ENCODE measurements around the gene LUC7L.
A peak's percentile ranks its signal among the peaks of the same experiment; 100 is the strongest.
"Not testable (repeated sequence)": the region's sequence is repeated elsewhere in the genome, so short reads cannot be mapped to it uniquely, and the experiment has no call there.

Gene LUC7L

DNA sequence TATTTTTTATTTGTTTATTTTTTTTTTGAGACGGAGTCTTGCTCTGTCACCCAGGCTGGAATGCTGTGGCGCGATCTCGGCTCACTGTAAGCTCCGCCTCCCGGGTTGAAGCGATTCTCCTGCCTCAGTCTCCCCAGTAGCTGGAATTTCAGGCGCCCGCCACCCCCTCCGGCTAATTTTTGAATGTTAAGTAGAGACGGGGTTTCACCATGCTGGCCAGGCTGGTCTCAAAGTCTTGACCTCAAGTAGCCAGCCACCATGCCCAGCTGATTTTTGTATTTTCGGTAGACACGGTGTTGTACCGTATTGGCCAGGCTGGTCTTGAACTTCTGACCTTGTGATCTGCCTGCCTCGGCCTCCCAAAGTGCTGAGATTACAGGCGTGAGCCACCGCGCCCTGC lies 1.1 kb upstream of the LUC7L start:
- DNase-seq (ENCODE audit: low read depth in 2 of 2), result not testable (repeated sequence)

DNA sequence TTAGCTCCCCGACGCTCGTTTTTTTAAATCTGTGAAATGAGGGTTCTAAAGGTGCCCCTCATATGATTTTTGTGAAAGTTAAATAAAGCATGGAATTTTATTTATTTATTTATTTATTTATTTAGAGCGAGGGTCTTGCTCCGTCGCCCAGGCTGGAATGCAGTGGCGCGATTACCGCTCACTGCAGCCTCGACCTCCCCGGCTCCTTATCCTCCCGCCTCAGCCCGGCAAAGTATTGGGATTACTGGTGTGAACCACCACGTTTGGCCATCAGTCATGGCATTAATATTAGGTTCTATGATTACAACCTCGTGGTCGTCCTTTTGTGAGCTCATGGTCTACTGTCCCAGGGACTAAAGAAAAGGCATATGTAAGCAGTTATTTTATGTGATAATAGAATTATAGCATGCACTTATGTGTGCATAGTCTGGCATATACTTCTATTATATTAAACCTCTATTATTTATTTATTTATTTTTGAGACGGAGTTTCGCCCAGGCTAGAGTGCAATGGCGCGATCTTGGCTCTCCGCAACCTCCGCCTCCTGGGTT lies 557 bp upstream of the LUC7L start:
- DNase-seq (ENCODE audit: low read depth in 2 of 2), result no peak

DNA sequence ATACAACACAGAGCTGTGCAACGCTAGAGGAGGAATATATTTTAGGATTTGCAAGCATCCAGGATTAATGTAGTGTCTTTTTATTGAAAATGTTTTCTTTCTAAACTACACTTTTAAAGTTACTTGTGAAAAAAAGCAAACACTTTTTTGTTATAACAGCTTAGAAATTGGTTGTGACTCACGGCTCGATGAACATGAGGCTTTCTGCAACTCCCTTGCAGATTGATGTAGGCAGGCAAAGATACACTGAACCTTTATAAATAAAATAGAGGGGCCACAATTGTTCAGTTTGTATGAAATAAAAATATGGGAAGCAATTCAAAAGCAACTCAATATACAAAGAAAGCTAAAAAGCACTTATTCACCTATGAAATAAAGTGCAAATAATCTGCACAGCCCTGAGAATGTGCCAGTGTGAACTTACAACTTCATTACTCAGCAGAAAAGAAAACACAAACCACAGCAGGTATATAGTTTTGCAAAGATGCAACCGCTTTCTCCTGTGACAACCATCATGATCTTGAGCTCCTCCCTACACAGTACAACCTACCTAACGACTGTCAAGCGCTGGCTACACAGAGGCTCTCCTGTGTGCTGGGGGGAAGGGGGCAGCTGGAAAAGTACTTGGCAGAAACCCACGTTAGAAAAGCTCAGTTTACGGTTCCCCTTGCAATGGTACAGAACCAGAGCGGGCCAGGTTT lies 948 bp downstream of the LUC7L start:
- no peak for DNase-seq (ENCODE audit: low read depth in 2 of 2)

DNA sequence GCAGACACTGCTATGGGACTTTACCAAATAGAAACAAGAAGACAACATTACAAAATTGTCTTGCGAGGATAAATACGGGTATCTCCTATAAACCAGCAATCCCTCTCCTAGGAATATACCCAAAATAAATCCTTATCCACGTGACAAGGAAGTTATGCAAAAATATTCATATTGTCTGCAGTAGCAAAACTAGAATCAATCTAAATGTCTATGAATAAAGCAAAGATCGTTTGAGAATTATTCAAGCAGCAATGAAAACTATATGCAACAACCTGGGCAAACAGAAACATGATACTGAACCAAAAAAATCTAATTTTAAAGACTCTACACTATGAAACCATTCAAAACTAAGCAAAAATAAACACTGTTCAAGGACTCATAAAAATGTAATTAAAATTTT lies 9.2 kb downstream of the LUC7L start:
- DNase-seq (ENCODE audit: low read depth in 2 of 2), result no peak

DNA sequence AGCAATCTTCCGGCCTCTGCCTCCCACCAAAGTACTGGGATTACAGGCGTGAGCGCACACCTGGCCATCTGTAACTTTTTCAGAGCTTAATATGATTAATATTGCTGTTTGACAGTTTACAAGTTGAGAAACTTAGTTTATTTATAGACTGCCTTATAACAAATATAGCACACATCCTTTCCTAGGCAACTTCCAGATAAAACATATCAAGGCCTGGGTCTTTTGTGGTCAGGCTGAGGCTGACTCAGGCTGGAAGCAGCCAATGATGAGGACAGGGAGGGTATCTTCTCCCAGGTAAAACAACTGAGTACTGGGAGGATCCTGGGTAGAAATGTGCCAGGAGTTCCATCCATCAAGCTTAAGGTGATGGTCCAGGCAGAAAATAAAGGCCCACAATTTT lies 16.2 kb downstream of the LUC7L start:
- no peak for DNase-seq (ENCODE audit: low read depth in 2 of 2)

DNA sequence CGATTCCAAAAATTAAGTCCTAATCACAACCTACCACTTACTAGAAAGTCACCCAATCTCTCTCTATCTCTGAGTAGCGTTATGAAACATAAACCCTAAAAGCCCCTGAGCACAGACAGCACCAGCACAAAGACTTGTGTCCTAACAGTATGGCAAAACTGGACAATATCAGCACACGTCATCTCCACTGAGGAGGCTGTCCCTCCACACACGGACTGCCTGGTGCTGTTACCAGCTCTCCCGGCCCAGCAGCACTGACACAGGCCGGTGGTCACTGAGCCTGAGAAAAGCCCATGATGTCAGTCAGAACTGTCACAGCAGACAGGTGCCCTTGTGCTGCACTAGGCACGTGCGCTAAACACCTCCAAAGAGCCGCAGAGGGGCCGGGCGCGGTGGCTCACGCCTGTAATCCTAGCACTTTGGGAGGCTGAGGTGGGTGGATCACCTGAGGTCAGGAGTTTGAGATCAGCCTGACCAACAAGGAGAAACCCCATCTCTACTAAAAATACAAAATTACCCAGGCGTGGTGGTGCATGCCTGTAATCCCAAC lies 17.5 kb downstream of the LUC7L start:
- DNase-seq (ENCODE audit: low read depth in 2 of 2), result not testable (repeated sequence)

DNA sequence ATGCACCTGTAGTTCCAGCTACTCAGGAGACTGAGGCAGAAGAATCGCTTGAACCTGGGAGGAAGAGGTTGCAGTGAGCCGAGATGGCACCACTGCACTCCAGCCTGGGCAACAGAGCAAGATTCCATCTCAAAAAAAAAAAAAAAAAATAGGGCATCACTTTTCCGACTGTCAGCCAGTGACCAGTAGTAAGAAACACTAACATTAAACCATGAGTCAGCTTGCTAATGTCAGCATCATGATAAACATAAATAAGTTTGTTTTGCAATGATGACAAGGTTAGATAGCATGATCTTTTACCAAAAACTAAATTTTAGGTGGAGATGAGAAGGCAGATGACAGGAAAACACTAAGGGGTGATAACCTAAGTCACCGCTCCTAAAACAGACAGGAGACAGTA lies 19.9 kb downstream of the LUC7L start:
- DNase-seq (ENCODE audit: low read depth in 2 of 2), result not testable (repeated sequence)

DNA sequence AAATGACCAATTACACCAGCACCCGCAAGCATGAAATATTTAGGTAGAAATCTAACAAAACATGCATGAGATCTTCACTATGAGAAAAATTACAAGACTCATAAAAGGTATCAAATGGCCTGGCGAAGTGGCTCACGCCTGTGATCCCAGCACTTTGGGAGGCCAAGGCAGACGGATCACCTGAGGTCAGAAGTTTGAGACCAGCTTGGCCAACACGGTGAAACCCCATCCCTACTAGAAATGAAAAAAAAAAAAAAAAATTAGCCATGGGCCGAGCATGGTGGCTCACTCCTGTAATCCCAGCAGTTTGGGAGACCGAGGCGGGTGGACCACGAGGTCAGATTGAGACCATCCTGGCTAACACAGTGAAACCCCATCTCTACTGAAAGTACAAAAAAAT lies 25.2 kb downstream of the LUC7L start:
- not testable (repeated sequence) for DNase-seq (ENCODE audit: low read depth in 2 of 2)

DNA sequence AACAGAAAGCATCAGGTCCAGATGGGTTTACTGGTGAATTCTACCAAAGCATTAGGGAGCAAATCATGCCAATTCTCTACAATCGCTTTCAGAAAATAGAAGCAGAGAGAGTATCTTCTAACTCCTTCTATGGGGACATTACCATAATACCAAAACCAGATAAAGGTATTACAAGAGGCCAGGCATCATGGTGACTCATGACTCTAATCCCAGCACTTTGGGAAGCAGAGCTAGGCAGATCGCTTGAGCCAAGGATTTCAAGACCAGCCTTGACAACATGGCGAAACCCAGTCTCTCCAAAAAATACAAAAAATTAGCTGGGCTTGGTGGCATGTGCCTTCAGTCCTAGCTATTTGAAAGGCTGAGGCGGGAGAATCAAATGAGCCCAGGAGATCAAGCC lies 26.0 kb downstream of the LUC7L start:
- no peak for DNase-seq (ENCODE audit: low read depth in 2 of 2)

DNA sequence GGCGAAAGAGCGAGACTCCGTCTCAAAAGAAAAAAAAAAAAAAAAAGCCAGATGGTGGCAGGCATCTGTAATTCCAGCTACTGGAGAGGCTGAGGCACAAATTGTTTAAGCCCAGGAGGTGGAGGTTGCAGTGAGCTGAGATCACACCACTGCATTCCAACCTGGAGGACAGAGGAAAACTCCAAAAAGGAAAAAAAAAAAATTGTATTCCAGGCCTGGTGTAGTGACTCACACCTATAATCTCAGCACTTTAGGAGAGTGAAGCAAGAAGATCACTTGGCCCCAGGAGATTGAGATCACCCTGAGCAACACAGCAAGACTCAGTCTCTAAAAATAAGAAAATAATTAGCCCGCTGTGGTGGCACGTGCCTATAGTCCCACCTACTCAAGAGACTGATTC lies 28.9 kb downstream of the LUC7L start:
- DNase-seq (ENCODE audit: low read depth in 2 of 2), result no peak

DNA sequence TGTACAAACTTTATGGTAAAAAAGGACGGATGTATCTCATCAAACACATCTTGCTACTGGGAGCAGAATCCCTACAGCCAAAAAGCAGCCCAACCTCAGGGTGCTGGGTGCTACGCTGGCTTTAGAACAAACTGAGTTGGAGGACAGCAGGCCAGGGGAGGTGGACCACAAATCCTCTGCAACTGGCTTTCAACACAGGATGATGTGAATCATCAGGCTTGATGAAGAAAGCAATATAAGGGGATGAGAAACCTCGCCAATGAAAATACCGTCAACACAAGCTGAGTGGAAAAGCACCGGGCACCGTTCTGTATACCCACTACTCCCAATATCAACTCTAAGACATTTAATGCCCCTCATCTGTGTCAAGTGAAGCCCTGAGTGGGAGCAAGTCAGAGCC lies 34.7 kb downstream of the LUC7L start:
- no peak for DNase-seq (ENCODE audit: low read depth in 2 of 2)

DNA sequence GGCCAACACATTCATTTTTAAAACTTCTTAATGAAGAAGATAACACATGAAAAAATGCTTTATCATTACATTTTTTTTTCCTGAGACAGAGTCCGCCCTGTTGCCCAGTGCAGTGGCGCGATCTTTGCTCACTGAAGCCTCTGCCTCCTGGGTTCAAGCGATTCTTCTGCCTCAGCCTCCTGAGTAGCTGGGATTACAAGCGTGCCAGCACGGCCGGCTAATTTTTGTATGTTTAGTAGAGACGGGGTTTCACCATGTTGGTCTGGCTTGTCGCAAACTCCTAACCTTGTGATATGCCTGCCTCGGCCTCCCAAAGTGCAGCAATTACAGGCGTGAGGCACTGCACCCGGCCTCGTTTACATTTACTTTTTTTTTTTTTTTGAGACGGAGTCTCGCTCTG lies 35.8 kb downstream of the LUC7L start:
- no peak for DNase-seq (ENCODE audit: low read depth in 2 of 2)

DNA sequence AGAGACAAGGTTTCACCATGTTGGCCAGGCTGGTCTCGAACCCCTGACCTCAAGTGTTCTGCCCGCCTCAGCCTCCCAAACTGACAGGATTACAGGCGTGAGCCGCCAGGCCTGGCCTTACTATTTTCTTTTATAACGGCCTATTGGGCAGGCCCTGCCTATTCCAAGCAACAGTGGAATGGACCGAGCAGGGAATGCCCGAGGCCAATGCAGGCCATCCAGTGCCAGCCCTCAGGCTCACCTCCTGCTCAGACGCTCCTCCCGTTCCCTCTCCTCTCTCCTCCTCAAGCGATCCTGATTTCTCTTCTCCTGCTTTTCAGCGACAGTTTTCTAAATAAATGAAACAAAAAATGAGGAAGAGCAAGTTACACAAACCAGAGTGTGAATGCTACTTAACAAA lies 36.6 kb downstream of the LUC7L start:
- no peak for DNase-seq (ENCODE audit: low read depth in 2 of 2)

DNA sequence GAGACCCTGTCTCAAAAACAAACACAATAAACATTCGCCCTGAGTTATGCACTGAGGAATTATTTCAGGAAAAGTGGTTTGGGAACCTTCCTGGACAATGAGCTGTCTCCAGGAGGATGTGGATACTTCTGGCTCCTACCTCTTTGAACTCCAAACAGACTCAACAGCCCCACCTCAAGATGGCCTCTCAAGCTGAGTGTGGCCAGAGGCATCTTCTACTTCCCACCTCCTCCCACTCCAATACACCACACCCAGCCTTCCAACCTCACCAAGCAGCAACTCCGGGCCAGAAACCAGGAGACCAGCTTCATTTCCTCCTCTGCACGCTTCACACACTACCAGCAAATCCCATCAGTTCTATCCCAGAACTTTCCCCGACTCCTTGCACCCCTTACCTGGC lies 37.4 kb downstream of the LUC7L start:
- no peak for DNase-seq (ENCODE audit: low read depth in 2 of 2)

DNA sequence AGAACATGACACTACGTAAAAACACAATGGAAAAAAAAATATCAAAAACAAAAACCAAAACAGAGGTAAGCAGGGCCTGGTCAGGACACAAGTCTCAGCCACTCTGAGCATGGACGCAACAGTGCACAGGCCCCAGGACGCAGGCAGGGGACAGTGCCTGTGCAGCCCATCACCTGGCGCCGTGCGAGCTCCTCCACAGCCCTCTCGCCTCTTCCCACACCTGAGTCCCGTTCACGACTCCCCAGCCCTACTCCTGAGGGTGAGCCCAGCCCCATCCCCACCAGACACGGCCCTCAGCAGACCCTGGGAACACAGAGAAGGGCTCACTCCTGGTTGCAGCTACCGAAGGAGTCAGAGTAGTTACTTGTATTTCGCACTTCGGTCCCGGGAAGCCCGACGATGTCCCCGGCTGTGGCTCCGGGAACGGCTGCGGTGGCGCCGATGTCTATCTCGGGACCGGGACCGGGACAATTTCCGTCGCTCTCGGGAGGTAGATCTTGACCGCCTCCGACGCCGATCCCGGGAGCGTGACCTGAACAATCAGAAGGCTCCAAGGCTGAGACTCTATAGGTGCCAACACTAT lies 39.6 kb downstream of the LUC7L start:
- DNase-seq (ENCODE audit: low read depth in 2 of 2), result no peak

DNA sequence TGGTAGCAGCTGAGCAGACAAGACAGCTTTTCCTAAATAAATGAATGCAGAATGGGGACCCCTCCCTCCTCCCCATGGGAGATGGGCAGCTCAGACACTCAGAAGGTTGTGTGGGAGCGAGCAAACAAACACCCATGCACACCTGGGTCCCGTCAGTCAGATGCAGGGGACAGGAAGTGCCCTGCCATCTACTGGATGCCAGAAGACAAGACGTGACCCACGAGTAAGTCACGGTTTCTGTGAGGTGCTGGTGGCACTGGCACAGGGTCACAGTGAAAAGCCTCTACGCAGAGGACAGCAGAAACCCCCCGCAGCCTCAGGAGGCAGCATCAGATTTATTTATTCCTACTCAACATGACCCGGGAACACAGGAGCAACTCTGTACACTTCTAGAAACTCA lies 40.6 kb downstream of the LUC7L start:
- DNase-seq (ENCODE audit: low read depth in 2 of 2), result no peak

DNA sequence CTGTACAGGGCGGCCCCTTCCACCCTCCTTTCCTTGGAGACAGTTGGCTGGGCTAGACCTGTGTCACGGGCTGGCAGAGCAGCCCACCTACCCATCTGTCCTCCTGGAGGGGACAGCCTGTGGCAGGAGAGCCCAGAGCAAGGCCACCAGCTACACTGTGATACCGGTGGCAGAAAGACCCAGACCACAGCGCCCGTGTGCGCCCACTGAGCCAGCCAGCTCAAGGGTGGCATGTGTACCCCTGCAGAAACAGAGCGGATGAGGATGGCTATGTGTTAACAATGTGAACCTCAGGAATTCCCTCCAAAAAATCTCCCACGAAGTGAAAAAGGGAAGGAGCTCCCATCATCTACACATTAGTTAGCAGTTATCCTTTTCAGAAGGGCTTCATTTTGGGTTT lies 41.9 kb downstream of the LUC7L start:
- no peak for DNase-seq (ENCODE audit: low read depth in 2 of 2)

DNA sequence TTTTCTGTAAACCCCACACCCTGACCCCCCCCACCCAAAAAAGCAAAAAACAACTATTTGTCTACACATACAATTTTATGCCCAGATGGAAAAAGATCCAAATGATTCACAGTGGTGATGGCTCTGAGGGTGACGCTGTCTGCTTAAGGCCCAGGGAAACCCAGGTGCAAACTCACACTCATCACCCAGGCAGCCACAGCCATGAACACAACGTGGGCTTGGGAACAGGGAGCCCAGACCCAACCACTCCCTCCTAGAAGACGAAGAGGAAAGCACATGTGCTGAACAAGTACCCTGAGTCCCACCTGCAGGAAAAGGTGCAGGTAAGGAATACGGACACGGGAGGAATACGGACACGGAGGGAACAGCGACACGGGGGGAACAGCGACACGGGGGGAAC lies 43.6 kb downstream of the LUC7L start:
- no peak for DNase-seq (ENCODE audit: low read depth in 2 of 2)

DNA sequence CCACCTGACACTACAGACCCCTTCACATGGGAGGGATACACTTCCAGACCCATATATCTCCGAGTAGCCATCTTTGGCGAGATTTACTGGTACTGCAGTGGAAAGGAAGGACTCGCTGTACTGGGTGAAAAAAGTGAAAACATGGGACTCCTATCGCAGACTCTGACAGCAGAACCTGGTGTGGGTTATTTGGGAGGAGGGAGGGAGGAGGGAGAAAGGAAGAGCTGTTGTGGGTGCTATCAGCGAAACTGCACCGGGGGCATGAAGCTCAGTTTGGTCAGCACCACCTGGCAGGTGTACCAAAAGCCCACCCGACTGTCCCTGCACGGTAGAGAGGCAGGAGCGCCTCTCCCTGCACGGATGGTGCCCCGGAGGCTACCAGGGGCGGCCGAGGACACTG lies 44.0 kb downstream of the LUC7L start:
- DNase-seq (ENCODE audit: low read depth in 2 of 2), result no peak

DNA sequence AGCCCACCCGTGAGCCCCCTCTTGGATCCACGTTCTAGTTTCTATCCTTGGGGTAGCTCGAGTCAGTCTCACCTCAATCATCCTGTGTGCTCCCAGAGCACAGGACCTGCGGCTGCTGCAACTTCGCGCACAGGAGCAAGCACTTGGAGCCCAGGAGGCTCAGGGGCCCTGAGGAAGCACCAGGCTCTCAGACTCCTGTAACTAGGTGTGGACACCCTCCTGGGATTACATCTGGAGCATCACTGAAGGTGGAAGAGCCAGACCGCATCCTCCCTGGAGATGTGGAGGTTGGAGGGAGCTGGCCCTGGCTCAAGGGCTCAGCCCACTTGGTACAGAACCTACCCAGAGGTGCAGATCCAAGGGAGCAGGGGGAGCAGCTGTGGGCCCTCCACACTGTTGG lies 46.2 kb downstream of the LUC7L start:
- no peak for DNase-seq (ENCODE audit: low read depth in 2 of 2)

DNA sequence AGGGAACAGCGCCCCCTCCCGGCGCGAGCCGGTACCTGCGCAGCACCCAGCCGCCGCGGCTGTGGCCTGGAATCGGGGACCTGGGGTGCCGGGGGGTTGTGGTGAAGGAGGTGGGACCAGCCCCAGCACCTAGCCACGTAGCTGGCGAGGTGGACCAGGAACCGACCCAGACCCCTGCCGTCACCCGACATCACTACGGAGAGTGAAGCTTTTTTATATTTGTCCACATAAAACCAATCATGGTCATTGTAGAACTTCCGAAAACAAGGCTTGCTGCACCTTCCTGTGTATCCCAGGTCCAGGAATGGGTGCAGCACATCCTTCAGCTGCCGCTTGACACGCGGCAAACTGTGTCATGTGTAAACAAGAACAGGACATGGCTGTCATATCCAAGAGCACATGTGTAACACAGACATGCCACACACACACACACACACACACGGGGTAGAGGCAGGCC lies 47.7 kb downstream of the LUC7L start:
- DNase-seq (ENCODE audit: low read depth in 2 of 2), result no peak

DNA sequence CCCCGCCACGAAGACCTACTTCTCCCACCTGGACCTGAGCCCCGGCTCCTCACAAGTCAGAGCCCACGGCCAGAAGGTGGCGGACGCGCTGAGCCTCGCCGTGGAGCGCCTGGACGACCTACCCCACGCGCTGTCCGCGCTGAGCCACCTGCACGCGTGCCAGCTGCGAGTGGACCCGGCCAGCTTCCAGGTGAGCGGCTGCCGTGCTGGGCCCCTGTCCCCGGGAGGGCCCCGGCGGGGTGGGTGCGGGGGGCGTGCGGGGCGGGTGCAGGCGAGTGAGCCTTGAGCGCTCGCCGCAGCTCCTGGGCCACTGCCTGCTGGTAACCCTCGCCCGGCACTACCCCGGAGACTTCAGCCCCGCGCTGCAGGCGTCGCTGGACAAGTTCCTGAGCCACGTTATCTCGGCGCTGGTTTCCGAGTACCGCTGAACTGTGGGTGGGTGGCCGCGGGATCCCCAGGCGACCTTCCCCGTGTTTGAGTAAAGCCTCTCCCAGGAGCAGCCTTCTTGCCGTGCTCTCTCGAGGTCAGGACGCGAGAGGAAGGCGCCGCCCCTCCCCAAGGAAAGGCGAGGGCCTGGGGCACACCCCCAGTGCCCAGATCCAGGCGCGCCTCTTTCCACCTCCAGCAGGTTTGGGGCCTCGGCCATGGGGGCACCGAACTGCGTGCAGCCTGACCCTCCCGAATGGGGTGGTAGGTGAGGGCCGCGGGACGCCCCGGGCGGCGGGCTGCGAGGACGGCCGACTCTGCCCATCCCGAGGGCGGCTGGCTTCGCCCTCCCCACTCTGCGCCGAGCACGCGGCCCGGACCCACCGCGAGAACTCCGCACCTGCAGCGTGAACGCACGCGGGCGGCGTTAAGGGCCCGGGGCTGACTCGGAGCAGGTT lies 48.3 kb downstream of the LUC7L start:
- peak; percentile 80 to 85 for DNase-seq (ENCODE audit: low read depth in 2 of 2)
